ENCODE data around the gene COL26A1.

Gene COL26A1

DNA sequence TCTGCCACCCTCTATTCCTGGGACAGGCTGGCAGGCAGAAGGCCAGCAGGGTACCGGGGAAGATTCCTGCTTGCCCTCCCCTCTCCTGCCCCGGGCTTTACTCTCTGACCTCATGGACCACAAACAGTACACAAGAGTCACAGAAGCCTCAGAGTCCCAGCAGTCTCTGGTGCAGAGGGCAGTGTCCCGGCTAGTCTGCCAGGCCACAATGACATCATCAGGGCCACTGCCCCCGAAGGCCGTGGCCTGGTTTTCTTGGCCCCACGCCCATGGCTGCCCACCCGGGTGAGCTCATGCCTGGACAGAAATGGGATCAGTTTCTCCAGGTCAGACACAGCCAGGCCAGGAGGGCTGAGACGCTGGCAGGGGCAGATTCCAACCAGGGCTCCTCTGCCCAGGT is 174.5 kb downstream of the COL26A1 start:
- no peak for DNase-seq

DNA sequence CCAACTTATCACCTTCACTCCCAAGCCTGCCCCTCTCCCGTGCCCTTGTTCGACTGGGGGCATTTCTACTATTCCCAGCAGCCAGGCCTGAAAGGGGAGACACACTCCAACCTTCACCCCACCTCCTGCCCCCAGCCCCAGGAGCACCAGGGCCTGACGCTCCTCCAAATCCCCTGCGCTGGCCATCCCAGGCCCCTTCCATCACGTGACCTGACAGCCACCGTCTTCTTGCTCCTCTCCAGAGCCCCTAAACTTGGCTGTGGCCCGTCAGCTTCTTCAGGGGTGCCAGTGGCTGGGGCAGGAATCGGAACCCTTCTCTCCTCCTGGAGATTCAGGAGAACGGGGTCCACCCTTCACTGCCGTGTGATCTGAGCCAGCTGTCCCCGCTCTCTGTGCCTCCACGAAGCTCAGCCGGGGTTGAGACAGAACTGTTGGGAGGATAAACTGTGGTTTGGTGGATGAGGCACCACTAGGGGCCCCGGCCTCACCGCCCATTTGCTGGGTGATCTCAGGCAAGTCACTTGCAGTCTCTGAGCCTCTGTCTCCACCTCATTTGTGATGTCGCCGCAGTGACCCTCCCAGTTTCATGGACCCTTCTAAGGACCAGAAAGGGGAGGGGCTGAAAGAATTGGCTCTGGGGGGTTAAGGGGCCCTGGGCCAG is 175.4 kb downstream of the COL26A1 start:
- no peak for DNase-seq

DNA sequence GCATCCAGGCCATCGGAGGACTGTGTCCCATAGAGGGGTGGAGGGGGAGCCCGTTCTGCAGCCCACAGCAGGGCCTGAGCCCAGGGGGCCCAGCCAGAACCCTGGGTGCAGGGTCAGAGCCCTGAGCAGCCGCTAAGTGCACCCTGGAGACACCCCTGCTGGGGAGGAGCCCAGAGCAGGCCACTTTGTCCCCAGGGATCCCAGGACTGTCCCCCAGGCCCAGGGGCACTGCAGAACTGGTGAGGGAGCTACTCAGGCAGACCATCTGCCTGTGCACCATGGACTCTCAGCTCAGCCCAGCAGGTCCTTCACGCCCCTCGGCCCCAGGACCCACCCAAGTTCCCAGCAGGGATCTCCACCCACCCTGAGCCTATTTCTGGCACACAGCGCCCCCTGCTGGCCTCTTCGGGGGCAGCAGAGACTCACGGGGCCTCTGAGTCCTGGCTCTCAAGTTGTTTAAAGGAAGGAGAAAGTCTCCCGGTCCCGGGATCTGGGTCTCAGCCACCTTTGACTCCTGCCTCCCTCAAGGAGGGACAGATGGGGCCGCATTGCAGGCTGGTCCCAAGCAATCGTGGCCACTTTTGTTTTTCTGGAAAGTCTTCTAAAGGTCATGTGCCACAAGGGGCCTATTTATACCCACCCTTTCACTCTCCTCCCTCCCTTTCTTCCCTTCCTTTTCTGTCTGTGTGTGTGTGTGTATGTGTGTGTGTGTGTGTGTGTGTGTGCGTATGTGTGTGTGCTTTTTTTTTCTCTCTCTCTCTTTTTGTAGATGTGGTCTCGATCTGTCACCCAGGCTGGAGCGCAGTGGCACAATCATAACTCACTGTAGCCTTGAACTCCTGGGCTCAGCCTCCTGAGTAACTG is 176.2 kb downstream of the COL26A1 start:
- DNase-seq = peak; percentile 26 to 49

DNA sequence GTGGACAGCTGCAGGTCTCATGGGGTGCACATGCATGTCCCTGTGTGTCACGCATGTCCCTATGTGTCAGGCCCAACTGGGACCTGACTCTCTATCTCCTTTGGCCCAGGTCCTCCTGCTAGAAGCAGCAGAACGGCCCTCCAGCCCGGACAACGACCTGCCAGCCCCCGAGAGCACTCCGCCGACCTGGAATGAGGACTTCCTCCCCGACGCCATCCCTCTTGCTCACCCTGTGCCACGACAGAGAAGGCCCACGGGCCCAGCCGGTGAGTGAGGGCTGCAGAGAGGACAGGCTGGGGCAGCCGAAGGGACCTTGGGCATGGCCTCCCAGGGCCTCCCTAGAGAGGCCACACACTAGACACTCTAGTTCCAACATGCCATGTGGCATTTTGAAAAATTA is 177.1 kb downstream of the COL26A1 start:
- no peak for DNase-seq

DNA sequence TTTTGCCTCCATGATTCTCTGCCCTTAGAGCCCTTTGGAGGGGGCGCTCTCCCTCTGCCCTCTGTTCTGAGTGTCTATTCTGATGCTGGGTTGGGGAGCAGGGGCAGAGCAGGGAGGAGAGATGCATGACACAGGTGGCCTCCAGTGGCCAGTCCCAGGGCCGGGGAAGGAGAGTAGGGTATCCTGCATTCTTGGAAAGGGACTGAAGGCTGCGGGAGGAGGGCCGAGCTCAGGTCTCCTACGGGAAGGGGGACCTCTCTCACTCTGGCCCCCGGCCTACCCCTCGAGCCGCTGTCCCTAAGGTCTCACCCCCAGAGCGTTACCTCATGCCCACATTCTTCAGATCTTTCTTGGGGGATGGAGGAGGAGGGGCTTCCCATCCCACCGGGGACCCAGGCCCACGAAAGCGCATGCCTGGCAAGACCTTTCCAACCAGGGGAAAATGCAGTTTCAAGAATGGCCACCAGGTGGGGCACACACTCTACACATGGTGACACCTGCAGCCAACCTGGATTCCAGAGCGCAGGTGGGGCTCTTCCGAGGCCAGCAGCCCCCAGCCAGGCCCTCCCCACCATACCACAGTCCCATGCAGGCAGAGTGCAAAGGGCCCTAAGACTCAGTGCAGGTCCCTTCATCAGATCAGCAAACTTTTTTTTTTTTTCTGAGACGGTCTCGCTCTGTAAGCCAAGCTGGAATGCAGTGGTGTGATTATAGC is 180.0 kb downstream of the COL26A1 start:
- peak; percentile 59 to 81 for DNase-seq

DNA sequence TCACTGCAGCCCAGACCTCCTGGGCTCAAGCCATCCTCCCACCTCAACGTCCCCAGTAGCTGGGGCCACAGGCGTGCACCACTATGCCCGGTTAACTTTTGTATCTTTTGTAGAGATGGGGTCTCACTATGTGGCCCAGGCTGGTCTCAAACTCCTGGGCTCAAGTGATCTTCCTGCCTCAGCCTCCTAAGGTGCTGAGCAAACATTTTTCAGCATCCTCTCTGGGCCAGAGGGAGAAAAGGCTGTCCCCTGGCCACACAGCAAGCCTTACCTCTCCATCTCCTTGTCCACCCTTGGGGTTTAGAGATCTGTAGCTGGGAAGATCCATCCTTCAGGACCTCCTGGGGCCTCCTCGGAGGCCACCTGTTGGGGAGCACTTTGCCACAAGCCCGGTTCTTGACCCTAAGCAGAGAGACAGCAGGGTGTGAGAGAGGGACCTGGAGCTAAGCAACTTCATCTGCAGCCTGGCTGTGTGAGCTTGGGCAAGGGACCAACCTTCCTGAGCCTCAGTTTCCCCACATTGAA is 180.6 kb downstream of the COL26A1 start:
- DNase-seq = no peak

DNA sequence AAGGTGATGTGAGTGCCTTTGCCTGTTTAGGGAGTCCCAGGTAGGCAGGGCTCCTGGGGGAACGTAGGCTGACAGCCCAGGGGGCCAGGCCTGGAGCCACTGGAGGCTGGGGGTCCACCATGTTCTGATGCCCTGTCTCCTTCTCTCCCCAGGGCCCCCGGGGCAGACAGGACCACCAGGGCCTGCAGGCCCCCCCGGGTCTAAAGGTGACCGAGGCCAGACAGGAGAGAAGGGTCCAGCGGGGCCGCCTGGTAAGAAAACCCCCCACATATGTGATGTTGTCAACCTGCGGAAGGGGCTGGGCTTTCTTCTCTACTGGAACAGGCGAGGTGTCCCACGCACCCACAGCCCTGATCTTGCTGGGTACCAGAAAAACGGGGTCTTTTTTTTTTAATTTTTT is 181.2 kb downstream of the COL26A1 start:
- no peak for DNase-seq

DNA sequence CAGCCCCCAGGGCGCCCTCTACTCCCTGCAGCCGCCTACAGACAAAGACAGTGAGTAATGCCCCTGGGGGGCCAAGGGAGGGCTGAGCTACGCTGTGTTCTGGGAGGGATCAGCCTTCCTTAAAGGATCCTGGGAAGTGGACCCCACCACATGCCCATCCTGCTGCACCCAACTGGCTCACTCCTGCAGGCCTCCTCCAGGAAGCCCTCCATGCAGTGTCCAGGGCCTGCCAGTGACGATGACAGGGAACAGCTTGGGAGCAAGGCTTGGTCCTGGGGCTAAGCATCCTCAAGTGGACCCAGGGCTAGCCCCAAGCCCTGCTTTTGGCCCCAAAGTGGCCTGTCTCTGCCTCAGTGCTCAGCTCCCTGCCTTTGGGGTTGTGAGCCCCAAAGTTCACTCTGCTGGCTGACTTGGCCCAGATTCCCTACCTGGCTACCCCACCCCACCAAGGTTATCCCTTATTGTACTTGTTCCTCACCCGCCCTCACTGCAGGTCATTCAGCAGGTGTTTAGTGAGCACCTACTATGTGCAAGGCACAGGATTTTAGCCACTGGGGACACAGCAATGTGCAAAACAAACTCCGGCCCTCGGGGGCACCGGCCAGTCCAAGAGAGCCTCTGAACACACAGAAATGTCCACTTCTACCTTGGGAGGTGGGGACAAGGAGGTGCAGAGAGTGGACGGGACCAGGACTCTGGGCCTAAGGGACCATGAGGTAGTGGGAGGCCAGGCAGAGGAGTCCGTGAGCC is 182.9 kb downstream of the COL26A1 start:
- DNase-seq = no peak

DNA sequence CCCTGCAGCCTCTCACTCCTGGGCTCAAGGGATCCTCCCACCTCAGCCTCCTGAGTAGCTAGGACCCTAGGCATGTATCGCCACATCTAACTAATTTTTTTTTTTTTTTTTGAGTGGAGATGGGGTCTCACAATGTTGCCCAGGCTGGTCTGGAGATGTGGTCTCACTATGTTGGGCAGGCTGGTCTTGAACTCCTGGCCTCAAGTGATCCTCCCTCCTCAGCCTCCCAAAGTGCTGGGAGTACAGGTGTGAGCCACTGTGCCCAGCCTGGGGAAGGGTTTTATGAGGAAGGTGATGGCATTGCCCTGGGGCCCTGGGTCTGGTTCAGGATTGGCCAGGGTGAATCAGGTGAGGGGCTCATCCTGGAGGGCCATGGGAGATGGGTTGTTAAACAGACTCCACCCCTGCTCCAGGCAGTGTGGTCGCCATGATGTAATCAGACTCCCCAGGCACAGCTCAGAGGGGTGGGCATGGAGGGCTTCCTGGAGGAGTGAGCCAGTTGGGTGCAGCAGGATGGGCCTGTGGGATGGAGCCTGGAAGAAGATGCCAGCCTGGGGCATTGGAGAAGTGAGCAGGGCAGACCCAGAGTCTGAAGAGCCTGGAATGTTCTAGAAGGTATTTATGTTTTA is 183.7 kb downstream of the COL26A1 start:
- no peak for DNase-seq

DNA sequence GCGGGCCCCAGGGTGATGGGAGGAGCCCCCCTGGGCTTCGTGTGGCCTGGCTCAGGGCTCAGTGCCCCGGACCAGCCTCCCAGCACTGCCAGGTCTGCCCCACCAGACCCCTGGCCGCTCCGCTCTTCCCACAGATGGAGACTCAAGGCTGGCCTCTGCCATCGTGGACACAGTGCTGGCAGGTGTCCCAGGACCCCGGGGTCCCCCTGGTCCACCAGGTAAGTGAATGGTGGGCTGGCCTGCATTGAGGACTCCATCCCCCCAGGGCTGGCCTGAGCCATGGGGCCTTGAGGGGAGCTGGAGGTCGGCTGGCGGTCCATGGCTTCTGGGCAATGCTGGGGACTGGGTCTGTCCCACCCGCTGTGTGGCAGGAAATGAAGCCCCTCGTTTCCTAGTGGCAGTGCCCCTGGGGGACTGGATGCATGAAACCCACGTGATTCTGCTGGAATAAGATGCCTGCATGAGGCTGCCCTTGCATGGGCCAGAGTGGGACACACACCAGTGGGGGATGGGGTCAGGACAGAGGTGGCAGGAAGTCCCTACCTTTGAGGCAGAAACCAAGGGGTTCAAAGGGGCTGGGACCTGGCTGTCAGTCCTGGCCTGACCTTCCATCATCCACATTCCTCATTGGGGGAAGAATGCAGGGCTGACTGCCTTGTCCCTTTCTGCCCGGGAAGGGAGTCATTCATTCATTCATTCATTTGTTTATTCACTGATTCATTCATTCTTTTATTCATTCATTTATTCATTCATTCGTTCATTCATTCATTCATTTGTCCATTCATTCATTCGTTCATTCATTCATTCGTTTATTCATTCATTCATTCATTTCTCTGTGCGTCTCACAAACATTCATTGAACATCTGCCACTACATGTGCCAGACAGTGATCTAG is 184.6 kb downstream of the COL26A1 start:
- DNase-seq = no peak

DNA sequence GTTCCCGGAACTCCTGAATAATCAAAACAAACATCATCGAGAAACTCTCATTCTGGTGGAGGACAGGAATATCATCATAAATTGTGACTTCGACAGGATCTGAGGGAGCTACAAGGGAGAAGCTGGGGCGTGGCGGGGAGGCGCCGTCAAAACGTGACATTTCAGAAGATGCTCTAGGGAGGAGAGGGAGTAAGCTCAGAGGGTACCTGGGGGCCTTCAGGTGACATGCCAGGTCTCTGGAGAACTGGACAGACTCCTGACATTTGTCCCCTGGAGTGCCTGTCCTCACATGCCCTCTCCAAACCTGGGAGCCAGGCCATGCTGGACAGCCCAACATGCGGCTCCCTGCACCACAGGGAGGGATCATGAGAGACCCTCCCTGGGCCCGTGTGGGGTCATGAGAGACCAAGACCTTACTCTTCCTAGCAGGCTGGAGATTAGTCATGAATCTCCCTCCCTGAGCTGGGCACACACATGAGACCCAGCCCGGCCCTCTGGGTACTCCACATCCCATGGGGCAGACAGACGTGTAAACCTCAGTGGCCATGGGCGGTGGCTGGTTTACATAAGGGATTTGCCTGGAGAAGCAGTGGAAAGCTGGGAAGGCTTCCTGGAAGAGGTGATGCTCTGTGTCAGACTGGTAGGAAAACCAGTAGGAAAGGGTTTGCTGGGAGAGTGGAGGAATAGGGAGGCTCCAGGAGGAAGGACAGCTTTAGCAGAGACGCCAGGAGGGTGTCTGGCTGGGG is 185.4 kb downstream of the COL26A1 start:
- no peak for DNase-seq

DNA sequence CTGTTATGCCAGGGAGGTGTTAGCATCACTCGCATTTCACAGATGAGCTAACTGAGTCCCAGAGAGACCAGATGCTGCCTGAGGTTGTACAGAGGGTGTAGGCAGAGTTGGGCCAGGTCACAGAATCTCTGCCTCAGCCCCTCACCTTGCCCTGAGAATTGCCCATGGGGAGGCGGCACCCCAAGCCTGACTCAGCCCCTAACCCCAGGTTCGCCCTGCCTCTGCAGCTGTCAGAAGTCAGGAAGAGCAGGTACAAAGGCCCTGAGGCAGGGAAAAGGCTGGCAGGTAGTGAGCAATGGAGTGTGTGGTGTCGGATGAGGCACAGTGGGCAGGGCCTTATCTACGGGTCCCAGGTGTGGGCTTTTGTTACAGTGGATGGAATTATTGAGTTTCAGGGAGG is 187.1 kb downstream of the COL26A1 start:
- DNase-seq = no peak

DNA sequence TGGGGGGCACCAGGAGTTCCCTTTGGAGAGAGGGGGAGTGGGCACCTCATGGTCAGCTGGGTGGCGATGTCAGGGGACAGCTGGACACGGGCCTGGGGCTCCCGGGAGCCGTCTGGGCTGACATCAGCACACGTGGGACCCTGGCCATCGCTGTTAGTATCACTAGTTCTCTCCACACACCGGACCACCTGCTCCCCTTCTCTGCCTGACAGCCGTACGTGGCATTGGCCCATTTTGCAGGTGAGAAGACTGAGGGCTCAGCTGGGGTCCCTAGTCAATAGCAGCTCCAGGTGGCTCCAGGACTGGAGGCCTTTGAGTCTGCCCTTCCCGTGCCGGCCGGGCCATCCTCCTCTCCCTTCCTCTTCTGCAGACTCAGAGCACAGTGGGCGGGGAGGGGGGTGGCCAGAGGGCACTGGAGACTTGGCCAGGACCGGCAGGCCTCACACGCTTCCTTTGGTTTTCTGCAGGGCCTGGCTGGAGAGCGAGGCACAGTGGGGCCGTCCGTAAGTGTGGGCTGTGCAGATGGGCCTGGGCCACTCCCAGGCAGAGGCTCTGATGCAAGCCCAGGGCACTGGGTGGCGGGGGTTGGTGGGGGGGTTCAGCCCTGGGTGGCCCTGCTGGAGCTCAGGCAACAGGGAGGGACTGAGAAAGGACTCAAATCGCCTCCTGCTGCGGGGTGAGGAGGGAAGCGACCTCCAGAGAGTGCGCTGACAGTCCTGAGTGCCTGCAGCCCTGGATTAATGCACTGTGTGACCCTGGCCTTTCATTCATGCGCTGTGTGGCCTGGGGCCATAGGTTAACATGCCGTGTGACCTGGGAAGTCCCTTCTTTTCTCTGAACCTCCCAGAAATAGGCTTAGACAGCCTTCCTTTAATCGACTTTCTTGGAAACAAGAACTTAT is 188.2 kb downstream of the COL26A1 start:
- DNase-seq = no peak

DNA sequence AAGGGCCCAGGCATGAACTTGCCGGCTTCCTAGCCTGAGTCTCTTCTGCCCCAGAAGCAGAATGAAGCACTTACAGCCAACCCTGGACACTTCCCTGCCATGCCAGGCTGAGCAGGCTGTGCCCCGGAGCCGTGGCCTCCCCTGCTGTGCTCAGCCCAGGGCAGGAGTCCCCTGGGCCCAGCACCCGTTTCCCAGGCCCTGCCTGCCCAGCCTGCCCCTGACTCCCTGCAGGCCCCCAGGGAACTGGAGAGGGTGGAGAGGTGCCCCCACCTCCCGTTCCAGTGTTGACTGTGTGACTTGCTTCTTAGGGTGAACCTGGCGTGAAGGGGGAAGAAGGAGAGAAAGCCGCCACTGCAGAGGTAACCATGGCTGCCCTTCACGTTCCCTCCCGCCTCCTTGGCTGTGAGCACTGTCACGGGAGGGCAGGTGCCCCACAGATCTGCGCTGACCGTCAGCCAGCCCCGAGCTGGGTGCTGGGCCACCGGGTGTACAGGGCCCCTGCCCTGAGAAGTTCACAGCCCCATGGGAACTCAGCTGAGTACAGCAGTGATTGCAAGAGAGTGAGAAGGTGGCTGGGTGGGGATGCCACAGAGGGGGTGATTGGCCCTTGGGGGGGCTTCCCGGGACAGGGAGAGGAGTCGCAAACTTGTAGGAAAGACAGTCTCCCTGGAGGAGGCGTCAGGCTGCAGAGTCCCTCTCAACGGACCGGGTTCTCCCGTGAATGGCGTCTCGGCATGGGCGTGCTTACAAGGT is 190.5 kb downstream of the COL26A1 start:
- DNase-seq = no peak

DNA sequence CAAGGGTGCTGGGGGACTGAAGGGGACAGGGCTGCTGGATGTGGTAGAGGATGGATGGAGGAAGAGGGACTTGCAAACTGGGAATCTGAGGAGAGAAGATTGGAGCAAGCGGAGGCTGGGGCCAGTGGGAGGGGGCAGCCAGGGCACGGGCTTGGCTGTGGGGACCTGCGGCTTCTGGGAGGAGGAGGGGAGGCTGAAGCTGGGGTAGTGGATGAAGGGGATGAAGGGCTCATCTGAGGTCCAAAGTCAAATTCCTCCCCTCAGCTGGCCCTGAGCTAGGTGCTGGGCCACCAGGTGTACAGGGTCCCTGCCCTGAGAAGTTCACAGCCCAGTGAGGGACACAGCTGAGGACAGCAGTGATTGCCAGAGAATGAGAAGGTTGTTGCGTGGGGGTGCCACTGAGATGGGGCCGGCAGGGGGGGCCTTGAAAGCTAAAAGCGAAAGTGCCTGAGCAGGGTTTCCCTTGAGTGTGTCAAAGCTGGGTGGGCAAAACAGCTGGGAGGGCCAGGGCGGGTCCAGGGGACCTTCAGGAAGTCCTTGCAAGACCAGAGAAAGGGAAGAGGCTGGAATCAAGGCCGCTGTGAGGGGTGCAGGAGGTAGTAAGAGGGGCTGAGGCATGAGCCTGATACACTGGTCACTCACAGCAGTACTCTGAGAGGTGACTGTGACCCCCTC is 191.2 kb downstream of the COL26A1 start:
- DNase-seq = no peak

DNA sequence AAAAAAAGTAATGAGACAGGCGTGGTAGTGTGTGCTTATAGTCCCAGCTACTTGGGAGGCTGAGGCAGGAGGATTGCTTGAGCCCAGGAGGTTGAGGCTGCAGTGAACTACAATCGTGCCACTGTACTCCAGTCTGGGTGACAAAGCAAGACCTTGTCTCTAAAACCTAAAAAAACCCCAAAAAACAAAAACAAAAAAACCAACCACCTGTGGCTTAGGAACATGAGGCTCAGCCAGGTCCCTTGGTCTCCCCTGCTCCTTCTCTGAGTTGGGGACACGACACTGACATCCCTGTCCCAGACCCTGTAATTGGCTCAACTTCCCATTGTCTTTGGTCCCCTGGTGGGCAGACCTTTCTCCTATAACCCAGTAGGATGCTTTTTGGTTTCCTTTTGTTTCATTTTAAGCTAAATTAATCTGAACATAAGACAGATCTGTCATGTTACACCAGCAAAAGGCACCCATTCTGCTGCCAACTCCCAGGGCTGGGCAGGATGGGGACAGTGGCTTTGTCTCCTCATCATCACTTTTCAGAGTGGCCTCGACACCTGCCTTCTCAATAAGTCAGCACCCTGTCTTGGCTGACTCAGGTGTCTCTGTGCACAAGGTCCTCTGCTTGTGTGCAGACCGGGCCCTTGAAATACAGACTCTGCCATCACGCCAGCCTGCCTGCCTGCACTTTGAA is 192.1 kb downstream of the COL26A1 start:
- no peak for DNase-seq

DNA sequence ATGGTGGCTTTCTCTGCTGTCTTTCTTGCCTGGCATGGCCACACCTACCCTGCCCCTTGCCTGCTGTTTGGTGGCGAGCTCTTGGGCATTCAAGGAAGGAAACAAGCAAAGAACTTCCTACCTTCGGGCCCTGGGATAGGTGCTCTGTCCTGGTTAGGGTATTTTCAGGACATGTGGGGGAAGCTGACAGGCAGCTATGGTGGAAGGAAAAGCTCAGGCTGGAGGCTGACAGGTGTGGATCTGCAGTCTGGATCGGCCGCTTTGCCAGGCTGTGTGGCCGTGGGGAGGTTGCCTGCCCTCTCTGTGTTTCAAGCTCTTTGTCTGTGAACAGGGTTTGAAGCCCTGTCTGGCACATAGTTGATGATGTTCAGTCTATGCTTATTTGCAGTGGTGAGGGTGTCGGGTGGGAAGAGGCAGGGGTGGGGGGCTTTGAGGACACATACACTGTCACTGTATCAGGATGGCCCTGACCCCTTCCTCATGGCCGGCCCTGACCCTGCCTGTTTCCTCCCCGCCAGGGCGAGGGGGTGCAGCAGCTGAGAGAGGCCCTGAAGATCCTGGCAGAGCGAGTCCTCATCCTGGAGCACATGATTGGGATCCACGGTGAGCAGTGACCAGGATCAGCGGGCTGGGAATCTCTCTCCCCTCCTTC is 192.7 kb downstream of the COL26A1 start:
- no peak for DNase-seq
